Fibroblast of pulmonary artery (primary cell): ENCODE results near the gene GAREM2.

Experiments
- DNase-seq: peaks from one replicate; pipeline ENCODE4 v3.0.0-alpha.2; 2010; ENCODE audit warnings: low read depth
- H3K4me3 ChIP-seq: replicated peaks from 2 replicates; pipeline ENCODE4 v1.5.1; 2011; ENCODE audit warnings: low read depth, mild to moderate bottlenecking, control low read depth, low read length, moderate library complexity
- CTCF ChIP-seq: IDR thresholded peaks from 2 replicates; pipeline ENCODE4 v1.5.1; 2011; ENCODE audit warnings: mild to moderate bottlenecking, control low read depth, low read length, inconsistent platforms; ENCODE audit errors: missing control alignments

The GAREM2 gene

GRCh38 chr2:26139269-26140183 lies 33.4 kb upstream of the GAREM2 start:
- no peak for TF ChIP-seq CTCF
- no peak overlapping the region for H3K4me3 ChIP-seq
- DNase-seq = no peak

GRCh38 chr2:26141145-26141769 lies 31.6 kb upstream of the GAREM2 start:
- no peak for DNase-seq
- TF ChIP-seq CTCF = no peak
- no peak overlapping the region for H3K4me3 ChIP-seq

GRCh38 chr2:26144031-26144430 lies 28.9 kb upstream of the GAREM2 start:
- no peak overlapping the region for H3K4me3 ChIP-seq
- no peak for DNase-seq
- no peak for TF ChIP-seq CTCF

GRCh38 chr2:26144953-26145680 lies 27.8 kb upstream of the GAREM2 start:
- TF ChIP-seq CTCF = peak; percentile 70
- H3K4me3 ChIP-seq = no peak overlapping the region
- DNase-seq = peak; percentile 73

GRCh38 chr2:26148501-26148900 lies 24.4 kb upstream of the GAREM2 start:
- H3K4me3 ChIP-seq = no peak overlapping the region
- DNase-seq = peak; percentile 49
- no peak for TF ChIP-seq CTCF

GRCh38 chr2:26150243-26150642 lies 22.6 kb upstream of the GAREM2 start:
- H3K4me3 ChIP-seq = no peak overlapping the region
- no peak for TF ChIP-seq CTCF
- no peak for DNase-seq
